Measurements from ENCODE around the gene ATP6V1D.
"Not testable (repeated sequence)": the region's sequence is repeated elsewhere in the genome, so short reads cannot be mapped to it uniquely, and the experiment has no call there.

The ATP6V1D gene

DNA sequence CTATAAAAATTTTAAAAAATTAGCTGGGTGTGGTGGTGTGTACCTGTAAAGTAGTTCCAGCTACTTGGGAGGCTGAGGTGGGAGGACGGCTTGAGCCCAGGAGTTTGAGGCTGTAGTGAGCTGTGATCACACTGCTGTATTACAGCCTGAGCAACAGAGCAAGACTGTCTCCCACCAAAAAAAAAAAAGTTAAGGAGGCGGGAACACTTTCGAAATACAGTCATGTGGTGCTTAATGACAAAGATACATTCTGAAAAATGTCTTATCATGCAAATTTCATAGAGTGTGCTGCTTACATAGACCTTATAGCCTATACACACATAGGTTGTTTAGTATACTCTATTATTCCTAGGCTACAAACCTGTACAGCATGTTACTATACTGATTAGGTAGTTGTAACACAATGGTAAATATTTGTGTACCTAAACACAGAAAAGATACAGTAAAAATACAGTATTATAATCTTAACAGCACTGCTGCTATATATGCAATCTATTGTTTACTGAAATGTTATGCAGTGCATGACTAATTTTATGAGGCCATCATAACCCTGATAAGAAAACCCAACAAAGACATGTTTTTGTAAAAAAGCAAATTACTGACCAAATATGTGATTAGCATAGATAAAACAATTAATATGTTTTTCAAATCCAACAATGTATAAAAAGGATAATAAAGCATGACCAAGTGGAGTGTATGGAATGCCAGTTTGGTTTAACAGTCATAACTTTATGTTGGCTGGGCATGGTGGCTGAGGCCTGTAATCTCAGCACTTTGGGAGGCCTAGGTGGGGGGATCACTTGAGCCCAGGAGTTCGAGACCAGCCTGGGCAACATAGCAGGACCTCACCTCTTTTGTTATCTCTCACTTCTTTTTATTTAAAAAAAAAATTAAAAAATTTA is 11.9 kb upstream of the ATP6V1D start:
- in situ Hi-C loops (cut with HindIII; ENCODE audit: low sequenced_read_pairs) = no loop called here

DNA sequence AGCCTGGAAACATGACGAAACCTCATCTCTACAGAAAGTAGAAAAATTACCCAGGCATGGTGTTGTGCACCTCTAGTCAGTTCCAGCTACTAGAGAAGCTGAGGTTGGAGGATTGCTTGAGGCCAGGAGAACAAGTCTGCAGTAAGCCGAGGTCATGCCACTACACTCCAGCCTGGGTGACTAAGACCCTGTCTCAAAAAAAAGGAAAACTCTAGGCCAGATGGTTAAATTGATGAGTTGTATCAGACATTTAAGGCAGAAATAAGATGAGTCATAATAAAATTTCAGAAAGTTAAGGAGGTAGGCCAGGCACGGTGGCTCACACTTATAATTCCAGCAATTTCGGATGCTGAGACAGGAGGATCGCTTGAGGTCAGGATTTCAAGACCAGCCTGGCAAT is 11.2 kb upstream of the ATP6V1D start:
- in situ Hi-C loops (cut with HindIII; ENCODE audit: low sequenced_read_pairs) = no loop called here

DNA sequence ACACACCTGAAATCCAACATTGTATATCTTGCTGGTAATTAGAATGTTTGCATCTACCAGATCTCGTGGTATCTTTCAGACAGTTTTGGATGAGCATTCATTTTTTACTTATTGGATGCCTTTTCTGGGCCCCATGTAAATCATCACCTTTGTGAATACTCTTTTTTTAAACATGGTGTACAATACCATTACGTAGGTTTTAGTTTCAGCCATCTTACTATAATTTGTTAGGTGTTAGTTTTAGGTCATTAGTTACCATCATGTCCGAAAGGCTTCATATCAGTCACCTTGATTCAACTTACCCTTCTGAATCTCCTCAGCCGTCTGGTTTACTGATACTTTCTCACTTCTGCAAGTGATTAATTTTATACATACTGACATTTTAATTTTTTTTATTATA is 5.9 kb upstream of the ATP6V1D start:
- in situ Hi-C loops (cut with HindIII; ENCODE audit: low sequenced_read_pairs) = no loop called here

DNA sequence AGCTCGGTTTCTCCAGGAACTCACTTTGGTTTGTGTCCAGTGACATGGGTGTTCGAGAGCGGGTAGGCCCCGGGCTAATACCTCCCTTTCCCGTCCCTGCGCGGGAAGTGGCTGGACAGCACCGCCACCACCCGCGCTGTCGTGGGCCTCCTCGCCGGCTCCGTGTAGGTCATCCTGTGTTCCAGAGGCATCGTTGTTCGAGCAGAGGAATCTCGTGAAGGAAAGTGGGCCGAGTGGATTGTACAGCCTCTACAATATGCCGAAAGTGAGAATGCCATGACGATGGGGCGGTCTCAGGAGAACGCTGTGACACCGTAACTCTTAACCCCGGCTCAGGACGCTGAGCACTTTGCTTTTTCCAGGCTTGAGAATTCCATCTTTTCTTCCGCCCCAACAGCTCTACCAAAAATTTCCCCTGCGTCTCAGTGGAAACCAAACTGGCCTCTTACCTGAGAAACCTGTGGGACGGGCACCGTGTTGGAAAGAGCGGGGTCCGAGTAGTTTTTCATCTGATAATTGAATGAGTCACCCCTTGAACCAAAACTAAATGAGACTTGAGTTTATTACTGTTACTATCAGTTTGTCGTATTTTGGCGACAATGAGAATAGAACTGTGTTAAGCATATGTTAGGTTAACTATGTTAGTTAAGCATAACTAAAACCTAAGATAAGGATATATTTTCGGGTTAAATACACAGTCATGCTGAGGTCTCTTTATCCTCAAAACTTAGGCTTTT is 1.0 kb upstream of the ATP6V1D start:
- in situ Hi-C loops (cut with HindIII; ENCODE audit: low sequenced_read_pairs) = no loop called here

DNA sequence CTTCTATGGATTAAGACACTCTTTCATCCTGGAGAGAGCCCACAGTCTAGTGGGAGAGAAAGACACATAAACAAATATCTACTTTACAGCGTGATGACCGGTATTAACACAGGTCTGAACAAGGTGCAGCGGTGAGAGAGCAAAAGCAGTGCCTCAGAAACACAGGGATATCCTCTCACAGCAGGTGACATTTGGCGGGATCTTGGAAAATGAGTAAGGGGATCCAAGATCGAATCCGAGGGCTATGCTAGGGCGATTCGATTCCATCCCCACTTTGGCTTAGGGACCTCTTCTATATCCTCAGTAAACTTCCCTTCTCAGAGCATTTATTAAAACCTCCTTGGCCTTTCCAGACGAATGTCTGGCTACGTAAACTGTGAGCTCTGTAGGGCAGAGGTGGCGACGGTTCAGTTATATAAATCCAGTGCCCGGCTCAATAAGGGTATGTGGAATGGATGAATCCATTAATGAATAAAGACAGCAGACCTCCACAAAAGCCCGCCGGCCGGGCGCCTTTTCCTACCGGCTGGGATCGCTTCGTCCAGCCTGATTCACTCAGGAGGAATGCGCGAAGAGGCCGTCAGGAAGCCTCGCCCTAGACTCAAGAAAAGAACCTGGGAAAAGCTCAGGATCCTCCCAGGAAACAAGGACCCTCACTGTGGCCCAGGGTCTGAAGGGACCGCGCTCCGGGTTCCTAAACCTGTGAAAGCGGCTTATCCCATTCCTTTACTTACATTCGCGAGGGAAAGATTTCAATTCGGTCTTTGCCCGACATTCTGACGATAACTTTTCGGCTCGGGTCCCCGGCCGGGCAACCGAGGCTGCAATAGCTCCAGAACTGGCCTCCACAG is 455 bp downstream of the ATP6V1D start:
- in situ Hi-C loops (cut with HindIII; ENCODE audit: low sequenced_read_pairs) = no loop called here

DNA sequence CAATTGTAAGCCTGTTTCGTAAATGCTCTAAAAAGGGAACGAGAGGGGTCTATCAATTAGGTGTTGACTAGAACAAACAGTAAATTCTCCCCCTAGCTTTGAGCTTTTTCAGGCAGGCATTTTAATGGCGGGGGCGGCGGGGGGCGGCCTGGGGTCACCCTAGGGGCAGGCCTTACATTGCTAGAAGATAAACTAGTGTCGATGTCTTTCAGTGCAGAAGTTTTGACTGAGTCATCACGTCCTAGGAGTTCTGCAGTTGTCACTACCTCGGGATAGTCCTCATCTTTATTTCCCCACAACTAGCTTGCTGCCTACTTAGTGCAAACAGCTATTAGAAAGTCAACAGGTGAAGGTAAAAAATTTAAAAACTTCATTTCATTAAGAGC is 1.6 kb downstream of the ATP6V1D start:
- in situ Hi-C loops (cut with HindIII; ENCODE audit: low sequenced_read_pairs) = no loop called here

DNA sequence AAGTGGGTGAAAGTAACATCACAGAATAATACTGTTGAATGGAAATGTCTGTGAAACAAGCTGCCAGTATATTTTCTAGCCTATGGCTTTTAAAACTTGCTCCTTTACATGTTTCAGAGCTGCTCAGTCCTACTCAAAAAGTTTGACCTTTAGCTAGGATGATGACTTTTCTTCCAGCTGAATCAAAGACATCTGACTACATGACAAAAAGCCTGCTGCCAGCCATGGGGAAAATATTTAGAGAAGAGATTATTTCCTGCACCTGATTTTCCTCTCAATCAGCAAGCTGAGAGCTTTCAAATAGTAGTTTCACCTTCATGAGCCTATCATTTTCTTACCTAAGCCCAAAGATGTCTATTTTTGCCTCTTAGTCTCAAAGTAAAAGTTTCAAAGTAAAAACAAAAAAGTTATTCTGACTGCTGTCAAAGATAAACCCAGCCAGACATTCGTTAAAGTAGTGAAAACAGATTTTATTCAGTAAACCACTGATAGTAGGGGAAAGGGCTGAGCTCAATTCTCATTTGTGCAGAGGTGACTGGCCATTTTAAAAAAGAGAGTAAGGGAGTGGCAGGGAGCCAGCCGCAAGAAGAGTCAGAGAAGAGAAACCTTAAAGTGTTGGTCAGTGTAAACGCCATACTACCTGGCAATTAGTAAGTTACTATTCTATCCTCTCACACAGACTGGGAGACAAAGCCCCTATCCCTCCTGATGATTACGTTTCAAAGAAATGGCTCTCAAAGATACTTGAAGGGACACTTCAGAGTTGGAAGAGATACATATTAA is 2.2 kb downstream of the ATP6V1D start:
- in situ Hi-C loops (cut with HindIII; ENCODE audit: low sequenced_read_pairs) = no loop called here

DNA sequence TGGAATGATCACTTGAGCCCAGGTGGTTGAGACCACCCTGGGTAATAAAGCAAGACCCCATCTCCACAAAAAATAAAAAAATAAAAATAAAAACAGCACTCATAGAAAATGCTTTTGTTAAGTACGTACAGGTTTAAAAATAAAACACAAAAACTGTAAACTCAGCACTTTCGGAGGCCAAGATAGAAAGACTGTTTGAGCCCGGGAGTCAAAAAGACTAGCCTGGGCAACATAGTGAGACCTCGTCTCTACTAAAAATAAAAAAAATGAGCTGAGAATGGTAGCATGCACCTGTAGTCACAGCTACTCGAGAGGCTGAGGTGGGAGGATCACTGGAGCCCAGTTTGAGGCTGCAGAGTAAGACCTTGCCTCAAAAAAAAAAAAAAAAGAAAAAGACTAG is 7.5 kb downstream of the ATP6V1D start:
- in situ Hi-C loops (cut with HindIII; ENCODE audit: low sequenced_read_pairs) = no loop called here

DNA sequence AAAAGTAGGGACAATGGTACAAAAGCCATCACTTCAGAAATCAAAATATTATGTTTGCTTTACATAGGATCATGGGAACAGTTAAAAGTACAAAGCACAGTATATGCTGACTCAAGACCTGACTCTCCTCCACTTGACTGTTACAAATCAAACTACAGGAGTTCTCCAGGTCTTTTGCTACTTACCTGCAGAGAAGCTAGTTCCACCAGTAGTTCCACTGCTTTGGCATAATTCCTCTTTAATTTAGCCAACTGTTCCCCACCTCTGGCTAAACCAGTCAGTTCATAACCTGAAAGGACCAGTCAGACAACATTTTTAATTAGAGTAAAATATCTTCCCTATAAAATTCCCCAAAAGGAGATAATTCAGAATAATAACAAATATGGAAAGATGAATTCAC is 14.0 kb downstream of the ATP6V1D start:
- in situ Hi-C loops (cut with HindIII; ENCODE audit: low sequenced_read_pairs) = no loop called here

DNA sequence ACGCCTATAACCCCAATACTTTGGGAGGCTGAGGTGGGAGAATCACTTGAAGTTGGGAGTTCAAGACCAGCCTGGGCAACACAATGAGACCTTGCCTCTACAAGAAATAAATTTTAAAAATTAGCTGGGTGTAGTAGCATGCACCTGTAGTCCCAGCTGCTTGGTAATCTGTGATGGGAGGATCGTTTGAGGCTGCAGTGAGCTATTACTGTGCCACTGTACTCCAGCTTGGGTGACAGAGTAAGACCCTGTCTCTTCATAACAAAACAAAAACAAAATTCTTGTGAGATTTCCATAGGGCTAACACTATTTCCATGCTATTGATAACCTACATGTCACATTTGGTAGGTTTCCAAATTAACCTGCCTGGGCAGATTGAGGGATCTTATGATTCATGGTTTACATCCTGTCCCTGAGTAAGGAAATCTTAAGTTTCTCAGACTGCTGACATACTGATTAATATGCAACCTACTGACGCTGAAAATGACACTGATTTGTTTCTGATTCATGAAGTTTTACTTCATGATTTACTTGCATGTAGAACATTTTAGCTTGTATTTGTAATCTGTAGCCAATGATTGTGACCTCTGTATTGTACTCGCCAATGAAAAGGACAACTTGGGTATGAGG is 15.9 kb downstream of the ATP6V1D start:
- in situ Hi-C loops (cut with HindIII; ENCODE audit: low sequenced_read_pairs) = no loop called here

DNA sequence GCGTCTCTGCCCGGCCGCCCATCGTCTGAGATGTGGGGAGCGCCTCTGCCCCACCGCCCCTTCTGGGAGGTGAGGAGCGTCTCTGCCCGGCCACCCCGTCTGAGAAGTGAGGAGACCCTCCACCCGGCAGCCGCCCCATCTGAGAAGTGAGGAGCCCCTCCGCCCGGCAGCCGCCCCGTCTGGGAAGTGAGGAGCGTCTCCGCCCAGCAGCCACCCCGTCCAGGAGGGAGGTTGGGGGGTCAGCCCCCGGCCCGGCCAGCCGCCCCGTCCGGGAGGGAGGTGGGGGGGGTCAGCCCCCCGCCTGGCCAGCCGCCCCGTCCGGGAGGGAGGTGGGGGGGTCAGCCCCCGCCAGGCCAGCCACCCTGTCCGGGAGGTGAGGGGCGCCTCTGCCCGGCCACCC is 18.4 kb downstream of the ATP6V1D start:
- in situ Hi-C loops (cut with HindIII; ENCODE audit: low sequenced_read_pairs) = not testable (repeated sequence)

DNA sequence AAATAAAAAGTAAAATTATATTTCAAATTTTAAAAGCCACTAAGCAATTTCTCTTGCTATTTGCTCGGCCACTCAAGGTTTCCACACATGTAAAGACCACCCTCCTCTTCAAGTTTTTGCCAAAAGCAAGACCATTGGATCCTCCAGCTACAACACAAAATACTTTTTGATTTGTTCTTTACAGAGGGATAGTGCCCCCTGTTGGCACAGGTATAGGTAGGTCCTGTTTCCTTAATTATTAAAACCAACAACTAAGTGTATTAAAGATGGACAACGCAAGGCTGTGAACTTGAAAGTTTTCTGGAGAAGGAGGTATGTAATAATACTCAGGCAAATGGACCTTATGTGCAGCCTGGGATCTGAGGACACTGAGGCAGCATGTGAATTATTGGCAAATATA is 23.8 kb downstream of the ATP6V1D start:
- in situ Hi-C loops (cut with HindIII; ENCODE audit: low sequenced_read_pairs) = no loop called here

DNA sequence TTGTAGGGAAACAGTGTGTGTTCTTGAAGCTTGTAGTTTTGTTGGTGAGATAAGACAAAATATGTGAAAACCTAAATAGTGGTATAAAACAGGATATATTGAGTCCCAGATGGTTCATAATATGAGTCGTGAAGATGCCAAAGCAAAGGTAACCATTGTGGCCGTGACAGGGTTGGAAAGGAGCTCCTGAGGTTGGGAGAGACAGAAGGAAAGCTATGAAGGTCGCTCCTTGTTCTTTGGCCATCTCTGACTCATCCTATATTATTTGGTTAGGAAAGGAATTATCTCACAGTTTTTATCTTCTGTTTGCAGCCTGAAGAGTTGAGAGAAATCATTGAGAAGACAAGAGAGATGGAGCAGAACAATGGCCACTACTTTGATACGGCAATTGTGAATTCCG is 27.1 kb downstream of the ATP6V1D start:
- in situ Hi-C loops (cut with HindIII; ENCODE audit: low sequenced_read_pairs) = no loop called here

DNA sequence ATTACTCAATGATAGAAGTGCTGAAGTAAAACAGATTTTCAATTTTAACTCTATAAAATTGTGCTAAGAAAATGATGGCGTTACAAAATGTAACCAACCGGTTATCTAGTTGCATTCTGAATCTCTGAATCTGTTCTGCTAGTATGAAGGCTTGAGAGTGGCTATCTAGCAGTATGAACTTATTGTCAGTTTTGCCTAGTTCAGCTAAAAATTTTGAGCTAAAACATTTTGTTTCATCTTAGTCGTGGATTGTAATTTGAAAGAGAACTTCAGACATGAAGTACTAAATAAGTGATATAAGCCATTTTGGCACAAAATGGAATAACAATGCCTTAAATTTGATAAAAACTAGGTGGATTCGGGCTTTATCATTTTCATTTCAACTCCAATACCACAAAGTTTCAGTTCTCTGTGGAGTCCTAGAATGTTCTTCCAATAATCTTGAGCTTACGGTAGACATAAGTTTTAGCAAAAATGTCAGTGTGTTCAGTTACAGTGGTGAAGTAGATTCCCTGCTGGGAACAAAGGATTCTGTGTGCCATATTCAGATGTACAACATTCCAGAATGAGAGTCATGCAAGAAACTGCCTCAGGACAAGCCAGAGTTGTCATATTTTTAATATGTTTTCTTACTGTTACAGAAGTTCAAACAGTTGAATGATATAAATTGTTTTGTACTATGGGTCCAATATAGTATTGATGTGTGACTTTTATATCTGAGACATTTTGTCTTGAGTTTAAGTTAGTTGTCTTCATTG is 28.1 kb downstream of the ATP6V1D start:
- in situ Hi-C loops (cut with HindIII; ENCODE audit: low sequenced_read_pairs) = no loop called here

DNA sequence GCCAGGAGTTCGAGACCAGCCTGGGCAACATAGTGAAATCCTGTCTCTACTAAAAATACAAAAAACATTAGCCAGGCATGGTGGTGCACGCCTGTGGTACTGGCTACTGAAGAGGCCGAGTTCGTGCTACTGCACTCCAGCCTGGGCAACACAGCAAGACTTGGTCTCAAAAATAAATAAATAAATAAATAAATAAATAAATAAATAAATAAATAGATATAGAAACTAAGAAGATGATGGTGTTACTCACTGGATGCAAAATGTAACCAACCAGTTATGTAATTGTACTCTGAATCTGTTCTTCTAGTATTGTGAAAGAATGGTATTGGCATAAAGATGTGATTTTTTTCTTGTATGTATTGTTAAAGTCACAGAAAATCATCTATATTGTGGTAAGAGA is 29.9 kb downstream of the ATP6V1D start:
- in situ Hi-C loops (cut with HindIII; ENCODE audit: low sequenced_read_pairs) = not testable (repeated sequence)

DNA sequence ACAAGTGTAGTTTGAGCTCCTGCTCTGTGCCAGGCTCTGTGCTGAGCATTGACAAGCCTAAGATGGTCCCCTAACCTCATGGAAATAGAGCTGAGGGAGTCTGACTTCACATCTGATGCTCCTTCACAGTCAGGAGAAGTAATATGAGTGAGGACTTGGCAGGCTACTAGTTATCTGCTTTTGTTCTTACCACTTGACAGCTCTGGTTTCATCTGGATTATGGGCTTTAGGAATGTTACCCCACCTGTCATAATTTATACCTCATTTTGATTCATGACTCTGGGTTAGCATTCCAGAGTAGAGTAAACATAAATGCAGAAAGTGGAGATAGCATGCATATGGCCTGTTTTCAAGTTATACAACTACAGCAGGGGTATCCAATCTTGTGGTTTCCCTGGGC is 40.5 kb downstream of the ATP6V1D start:
- in situ Hi-C loops (cut with HindIII; ENCODE audit: low sequenced_read_pairs) = no loop called here

DNA sequence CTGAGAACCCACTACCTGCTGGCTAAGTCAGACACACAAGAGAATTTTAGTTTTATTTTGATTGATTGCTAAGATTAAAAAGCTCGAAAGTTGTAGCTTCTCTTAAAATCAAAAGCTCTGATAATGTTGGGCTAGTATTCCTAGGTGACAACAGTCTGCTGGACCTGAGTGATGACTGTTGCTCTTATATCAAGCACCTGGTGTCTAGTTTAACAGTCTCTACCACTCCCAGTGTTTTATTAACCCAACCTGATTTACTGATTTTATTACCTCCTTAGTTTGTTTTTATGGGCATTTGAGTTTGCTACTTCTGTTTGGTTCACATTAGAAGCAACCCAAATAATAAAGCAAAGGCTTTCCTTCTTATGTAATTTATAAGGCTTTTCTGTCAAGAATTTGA is 41.8 kb downstream of the ATP6V1D start:
- in situ Hi-C loops (cut with HindIII; ENCODE audit: low sequenced_read_pairs) = no loop called here

DNA sequence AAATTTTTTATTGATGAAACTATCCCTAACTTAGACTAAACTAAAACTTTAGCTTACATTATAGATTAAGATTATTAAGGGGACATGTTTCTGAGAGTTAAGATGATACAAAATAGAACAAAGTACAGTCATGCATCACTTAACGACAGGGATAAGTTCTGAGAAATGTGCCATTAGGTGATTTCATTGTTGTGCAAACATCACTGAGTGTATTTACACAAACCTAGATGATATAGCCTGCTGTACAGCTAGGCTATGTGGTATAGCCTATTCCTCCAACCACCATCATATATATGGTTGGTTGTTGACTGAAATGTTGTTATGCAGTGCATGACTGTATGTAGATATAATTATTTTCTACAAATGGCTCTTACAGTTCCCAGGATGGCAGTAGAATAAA is 46.5 kb downstream of the ATP6V1D start:
- in situ Hi-C loops (cut with HindIII; ENCODE audit: low sequenced_read_pairs) = no loop called here

DNA sequence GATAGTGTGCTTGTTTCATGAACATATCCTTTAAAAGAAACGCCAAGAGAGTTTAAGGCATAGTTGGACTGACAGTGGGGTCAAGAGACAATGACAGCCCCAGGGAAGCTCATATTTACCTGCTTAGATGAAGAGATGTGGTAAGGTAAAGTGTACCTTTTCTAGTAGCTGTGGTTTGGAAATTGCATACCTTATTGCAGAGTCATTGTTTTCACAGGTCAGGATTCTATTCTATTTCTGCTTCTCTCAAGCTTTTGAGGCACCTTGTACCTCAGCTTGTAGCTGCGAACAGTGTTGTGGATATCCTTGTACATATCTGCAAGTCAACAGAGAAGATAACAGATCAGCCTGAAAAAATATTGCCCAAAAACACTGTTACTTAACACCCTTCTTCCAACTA is 47.7 kb downstream of the ATP6V1D start:
- in situ Hi-C loops (cut with HindIII; ENCODE audit: low sequenced_read_pairs) = no loop called here

All from endothelial cell of hepatic sinusoid (primary cell).